OCI-LY1 (cell line): ENCODE measurements around the gene FGFR1OP2.
A peak's percentile ranks its signal among the peaks of the same experiment; 100 is the strongest.

Experiments used
- H2AFZ ChIP-seq: fragments of 200-600 bp; sonication (generic), shearing (Covaris generic); 2 replicates; pipeline ENCODE4 v1.6.0; 2014; ENCODE audit warnings: antibody characterized with exemption, mild to moderate bottlenecking, low read length
- H3F3A ChIP-seq: fragments of 200-600 bp; sonication (generic), shearing (Covaris generic); 2 replicates; pipeline ENCODE4 v1.6.0; 2014; ENCODE audit warnings: mild to moderate bottlenecking, antibody characterized with exemption, low read length, moderate library complexity; ENCODE audit not compliant: insufficient read depth
- H3K27ac ChIP-seq: fragments of 200-600 bp; sonication (generic); 2 replicates; pipeline ENCODE4 v1.5.1; 2014; ENCODE audit warnings: low read length, mixed run types, mild to moderate bottlenecking, low read depth; ENCODE audit not compliant: poor library complexity, severe bottlenecking
- H3K27me3 ChIP-seq: fragments of 200-600 bp; sonication (generic); 2 replicates; pipeline ENCODE4 v1.6.0; 2014; ENCODE audit warnings: antibody characterized with exemption, mild to moderate bottlenecking, low read length, moderate library complexity; ENCODE audit not compliant: insufficient read depth
- H3K36me3 ChIP-seq: fragments of 200-600 bp; sonication (generic); 2 replicates; pipeline ENCODE4 v1.6.1; 2014; ENCODE audit warnings: mild to moderate bottlenecking, antibody characterized with exemption, low read length, moderate library complexity, mixed read lengths; ENCODE audit not compliant: insufficient read depth
- H3K4me1 ChIP-seq: fragments of 200-600 bp; sonication (generic); 2 replicates; pipeline ENCODE4 v1.5.1; 2014; ENCODE audit warnings: mild to moderate bottlenecking, low read length, moderate library complexity; ENCODE audit not compliant: insufficient read depth, severe bottlenecking
- H3K4me2 ChIP-seq: fragments of 200-600 bp; sonication (generic), shearing (Covaris generic); 2 replicates; pipeline ENCODE4 v1.6.1; 2014; ENCODE audit warnings: low read length
- H3K4me3 ChIP-seq: fragments of 200-600 bp; sonication (generic); 2 replicates; pipeline ENCODE4 v1.5.1; 2014; ENCODE audit warnings: low read length, low read depth, mild to moderate bottlenecking, mixed read lengths; ENCODE audit not compliant: poor library complexity, severe bottlenecking
- H3K79me2 ChIP-seq: fragments of 200-600 bp; shearing (Covaris generic); 2 replicates; pipeline ENCODE4 v1.6.1; 2016; ENCODE audit warnings: mixed run types, low read length, mixed read lengths; ENCODE audit not compliant: insufficient read depth
- H3K9ac ChIP-seq: fragments of 200-600 bp; sonication (generic), shearing (Covaris generic); 2 replicates; pipeline ENCODE4 v1.6.1; 2014; ENCODE audit warnings: mild to moderate bottlenecking, low read length, mixed read lengths
- H3K9me2 ChIP-seq: fragments of 200-600 bp; sonication (generic), shearing (Covaris generic); 2 replicates; pipeline ENCODE4 v1.6.1; 2014; ENCODE audit warnings: low read depth, mild to moderate bottlenecking, low read length, mixed read lengths
- H3K9me3 ChIP-seq: fragments of 200-600 bp; shearing (Covaris generic); 2 replicates; pipeline ENCODE4 v1.6.1; 2014; ENCODE audit warnings: low read length, mixed read lengths
- H4K20me1 ChIP-seq: fragments of 200-600 bp; sonication (generic), shearing (Covaris generic); 2 replicates; pipeline ENCODE4 v1.6.0; 2016; ENCODE audit warnings: mild to moderate bottlenecking, low read length; ENCODE audit not compliant: insufficient read depth
- EZH2 ChIP-seq: fragments of 200-600 bp; sonication (generic), shearing (Covaris generic); IDR thresholded peaks from 2 replicates; pipeline ENCODE4 v1.8.0; 2017; ENCODE audit warnings: borderline replicate concordance, mixed run types, mild to moderate bottlenecking, antibody characterized with exemption, low read length, moderate library complexity, mixed read lengths
- TF ChIP-seq, protein P1 (sequence below): fragments of 200-600 bp; sonication (generic), shearing (Covaris generic); IDR thresholded peaks from 2 replicates; pipeline ENCODE4 v1.5.1; 2017; ENCODE audit warnings: mild to moderate bottlenecking, antibody characterized with exemption, low read length, moderate library complexity, mixed read lengths

FGFR1OP2 gene

DNA sequence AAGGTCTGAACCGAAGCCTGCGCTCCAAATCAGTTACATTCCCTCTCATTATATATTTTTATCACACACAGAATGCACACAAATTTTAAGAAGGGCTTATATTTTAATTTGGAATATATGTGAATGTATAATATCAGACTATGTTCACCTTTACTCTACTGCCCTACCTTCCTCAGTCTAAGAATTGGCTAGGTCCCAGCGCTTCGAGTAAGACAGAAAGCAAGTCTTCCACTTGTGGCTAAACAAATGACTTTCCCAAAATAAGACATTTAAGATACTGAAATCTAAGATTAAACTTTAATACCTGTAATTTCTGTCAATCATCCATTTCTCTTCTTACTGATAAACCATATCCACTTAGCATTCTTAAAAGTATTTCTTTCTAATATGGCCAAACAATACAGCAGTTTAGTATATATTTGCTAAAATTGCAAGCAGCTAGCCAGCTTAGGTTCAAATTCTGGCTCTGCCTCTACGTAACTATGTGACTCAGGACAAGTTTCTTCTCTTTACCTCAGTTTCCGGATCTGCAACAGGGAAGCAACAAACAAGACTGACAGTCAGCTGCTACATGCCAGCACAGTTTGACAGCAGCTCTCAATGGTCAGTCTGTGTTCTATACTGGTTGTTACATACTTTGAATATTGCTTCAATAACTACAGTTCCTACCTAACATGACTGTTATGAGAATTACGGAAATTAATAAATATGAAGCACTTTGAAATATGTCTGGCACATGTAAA lies 2.5 kb upstream of the FGFR1OP2 start:
- H3K27ac ChIP-seq: peak overlapping the region; percentile 6
- peak overlapping the region; percentile 82 for H3K4me2 ChIP-seq
- no peaks in the 10 kb centered on the region for H4K20me1 ChIP-seq
- H3K4me3 ChIP-seq: peak overlapping the region; percentile 90
- peaks cover 40% of the 10 kb centered on the region for H3K4me1 ChIP-seq
- no peak overlapping the region for H2AFZ ChIP-seq
- no peaks in the 10 kb centered on the region for H3K27me3 ChIP-seq
- no peak for TF ChIP-seq EZH2
- TF ChIP-seq, protein P1, sequence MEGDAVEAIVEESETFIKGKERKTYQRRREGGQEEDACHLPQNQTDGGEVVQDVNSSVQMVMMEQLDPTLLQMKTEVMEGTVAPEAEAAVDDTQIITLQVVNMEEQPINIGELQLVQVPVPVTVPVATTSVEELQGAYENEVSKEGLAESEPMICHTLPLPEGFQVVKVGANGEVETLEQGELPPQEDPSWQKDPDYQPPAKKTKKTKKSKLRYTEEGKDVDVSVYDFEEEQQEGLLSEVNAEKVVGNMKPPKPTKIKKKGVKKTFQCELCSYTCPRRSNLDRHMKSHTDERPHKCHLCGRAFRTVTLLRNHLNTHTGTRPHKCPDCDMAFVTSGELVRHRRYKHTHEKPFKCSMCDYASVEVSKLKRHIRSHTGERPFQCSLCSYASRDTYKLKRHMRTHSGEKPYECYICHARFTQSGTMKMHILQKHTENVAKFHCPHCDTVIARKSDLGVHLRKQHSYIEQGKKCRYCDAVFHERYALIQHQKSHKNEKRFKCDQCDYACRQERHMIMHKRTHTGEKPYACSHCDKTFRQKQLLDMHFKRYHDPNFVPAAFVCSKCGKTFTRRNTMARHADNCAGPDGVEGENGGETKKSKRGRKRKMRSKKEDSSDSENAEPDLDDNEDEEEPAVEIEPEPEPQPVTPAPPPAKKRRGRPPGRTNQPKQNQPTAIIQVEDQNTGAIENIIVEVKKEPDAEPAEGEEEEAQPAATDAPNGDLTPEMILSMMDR: no peak
- H3K79me2 ChIP-seq: peaks cover 61% of the 10 kb centered on the region
- H3K9me3 ChIP-seq: no peaks in the 10 kb centered on the region
- 0 out of 2 replicates have a peak, but pooled peaks cover 3% of the 10 kb centered on the region for H3F3A ChIP-seq
- H3K9ac ChIP-seq: peak overlapping the region; percentile 94
- peaks cover 48% of the 10 kb centered on the region for H3K36me3 ChIP-seq
- H3K9me2 ChIP-seq: no peaks in the 10 kb centered on the region

DNA sequence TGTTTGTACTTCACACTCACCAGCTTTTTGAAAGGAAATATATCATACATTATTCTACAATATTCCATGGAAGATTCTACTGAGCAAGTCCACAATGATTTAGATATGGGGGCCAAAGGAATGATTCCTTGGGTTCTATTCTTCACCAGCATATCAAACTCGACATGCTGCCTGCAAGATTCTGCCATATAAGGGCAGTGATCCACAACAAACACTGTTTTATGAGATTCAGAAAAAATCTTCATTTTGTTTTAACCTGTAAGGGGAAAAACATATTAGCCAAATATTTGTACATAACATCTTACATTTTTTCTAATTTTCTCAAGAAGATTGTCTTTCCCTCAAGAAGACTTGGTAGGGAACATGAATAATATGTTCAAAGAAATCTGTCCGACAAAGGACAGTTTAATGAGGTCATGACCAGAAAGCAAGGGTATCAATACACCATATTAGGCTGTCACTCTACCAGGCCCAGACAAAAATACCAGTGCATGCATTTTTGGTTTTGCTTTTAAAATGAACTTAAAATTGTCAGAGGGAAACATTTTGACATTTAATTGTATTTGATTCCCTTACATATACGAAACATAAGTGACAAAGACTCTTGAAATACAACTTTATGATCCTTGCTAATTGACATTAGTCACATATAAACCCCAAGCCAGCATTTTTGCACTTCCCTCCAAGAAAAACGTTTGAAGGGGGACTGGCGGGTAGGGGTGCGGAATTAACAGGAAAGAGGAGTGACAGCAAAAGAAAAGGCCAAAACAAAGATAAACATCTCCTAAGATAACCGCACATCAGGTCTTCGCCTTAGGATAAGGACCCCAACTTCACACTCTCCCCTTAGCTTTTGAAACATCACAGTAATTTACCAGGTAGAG lies 1.5 kb upstream of the FGFR1OP2 start:
- Histone ChIP-seq H3K79me2 (peaks cover 69% of the 10 kb centered on the region), H2AFZ (no peak overlapping the region), H3K4me2 (peak overlapping the region; percentile 82), H3K4me1 (peaks cover 50% of the 10 kb centered on the region), H3K4me3 (peak overlapping the region; percentile 90), H3F3A (0 out of 2 replicates have a peak, but pooled peaks cover 3% of the 10 kb centered on the region), H4K20me1 (no peaks in the 10 kb centered on the region), H3K9me2 (no peaks in the 10 kb centered on the region), H3K9me3 (no peaks in the 10 kb centered on the region), H3K27ac (peak overlapping the region; percentile 78), H3K9ac (peak overlapping the region; percentile 94), H3K36me3 (peaks cover 42% of the 10 kb centered on the region), H3K27me3 (no peaks in the 10 kb centered on the region)
- TF ChIP-seq, protein P1: no peak
- no peak for TF ChIP-seq EZH2

DNA sequence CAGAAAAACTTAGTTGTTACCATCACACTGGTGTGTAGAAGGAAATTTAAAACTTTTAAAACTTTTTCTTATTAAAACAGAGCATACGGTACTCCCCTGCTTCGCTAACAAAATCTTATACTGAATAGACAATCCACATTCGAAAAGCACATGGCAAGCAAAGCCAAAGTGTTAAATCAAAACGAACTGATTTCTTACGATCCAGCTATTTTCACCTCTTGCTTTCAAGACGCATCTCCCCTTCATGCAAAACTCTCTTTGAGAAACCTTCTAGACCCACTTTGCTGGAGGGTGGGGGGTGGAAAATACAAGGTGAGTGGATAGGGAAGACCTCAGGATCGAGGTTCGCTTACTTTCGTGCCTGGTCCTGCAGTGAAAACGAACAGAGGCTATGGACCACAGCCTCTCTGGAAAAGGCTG lies 817 bp upstream of the FGFR1OP2 start:
- TF ChIP-seq, protein P1: no peak
- TF ChIP-seq EZH2: no peak
- Histone ChIP-seq H3F3A (0 out of 2 replicates have a peak, but pooled peaks cover 3% of the 10 kb centered on the region), H3K27me3 (no peaks in the 10 kb centered on the region), H3K4me3 (peak overlapping the region; percentile 90), H3K4me2 (peak overlapping the region; percentile 82), H3K9me3 (no peaks in the 10 kb centered on the region), H3K4me1 (peaks cover 57% of the 10 kb centered on the region), H2AFZ (no peak overlapping the region), H3K27ac (peak overlapping the region; percentile 78), H4K20me1 (no peaks in the 10 kb centered on the region), H3K9ac (peak overlapping the region; percentile 94), H3K9me2 (no peaks in the 10 kb centered on the region), H3K79me2 (peaks cover 76% of the 10 kb centered on the region), H3K36me3 (peaks cover 35% of the 10 kb centered on the region)
